MCF 10A (cell line): ENCODE measurements around the gene LDLRAP1. TPM values are rescaled to one million over a fixed set of nuclear protein-coding genes. Genes with fewer than 3 reads are reported as not detected.

Experiments
- BruUV-seq: library from RNA; stranded (reverse); fragments of 400-500 nt; replicated peaks from 2 replicates; lab custom pipeline; 2021; lab: Mats Ljungman, UMichigan
- CTCF ChIA-PET: fragments of 300-600 bp; sonication (Branson Sonifier 250); formaldehyde crosslinking; extraction: SDS; loops from one replicate; lab custom pipeline; 2021; ENCODE audit warnings: antibody characterized with exemption, inconsistent platforms; lab: Yijun Ruan, JAX
- POLR2A ChIA-PET: fragments of 300-600, 350-650 bp; sonication (Branson Sonifier 250); formaldehyde crosslinking; extraction: SDS; loops from one replicate; lab custom pipeline; 2020; ENCODE audit warnings: antibody characterized with exemption, inconsistent platforms; lab: Yijun Ruan, JAX
- DNase-seq: peaks from one replicate; pipeline ENCODE4 v3.0.0-alpha.2; 2018; ENCODE audit not compliant: unreplicated experiment
- H3K27ac Mint-ChIP-seq: one replicate; pipeline ENCODE4 v1.8.0; 2022; ENCODE audit warnings: mild to moderate bottlenecking, low read depth, mixed read lengths; ENCODE audit not compliant: unreplicated experiment
- H3K27me3 Mint-ChIP-seq: one replicate; pipeline ENCODE4 v1.8.0; 2022; ENCODE audit warnings: mixed read lengths; ENCODE audit not compliant: insufficient read depth, unreplicated experiment
- H3K36me3 Mint-ChIP-seq: one replicate; pipeline ENCODE4 v1.8.0; 2022; ENCODE audit warnings: mild to moderate bottlenecking, moderate library complexity, mixed read lengths; ENCODE audit not compliant: insufficient read depth, unreplicated experiment
- H3K4me1 Mint-ChIP-seq: one replicate; pipeline ENCODE4 v1.8.0; 2022; ENCODE audit warnings: mixed read lengths; ENCODE audit not compliant: insufficient read depth, unreplicated experiment
- H3K4me3 Mint-ChIP-seq: one replicate; pipeline ENCODE4 v1.8.0; 2022; ENCODE audit warnings: mild to moderate bottlenecking, moderate library complexity, mixed read lengths; ENCODE audit not compliant: unreplicated experiment
- H3K9me3 Mint-ChIP-seq: one replicate; pipeline ENCODE4 v1.8.0; 2022; ENCODE audit warnings: mixed read lengths; ENCODE audit not compliant: unreplicated experiment
- CTCF ChIP-seq: fragments of 200-600 bp; IDR thresholded peaks from one replicate; pipeline ENCODE4 v1.8.0; 2022; ENCODE audit warnings: antibody characterized with exemption, mild to moderate bottlenecking; ENCODE audit not compliant: unreplicated experiment
- intact Hi-C: fragments of 100-400 bp; cut with micrococcal nuclease; formaldehyde crosslinking; loops from 2 replicates; pipeline ENCODE4 v1.14.1; 2022
- total RNA-seq: library from RNA; stranded (reverse); gene quantifications from 2 replicates; pipeline ENCODE4 v1.2.3, GENCODE V29; 2022

The LDLRAP1 gene
- total RNA-seq, 1 experiment from 2014 or later = 10.3 TPM

DNA sequence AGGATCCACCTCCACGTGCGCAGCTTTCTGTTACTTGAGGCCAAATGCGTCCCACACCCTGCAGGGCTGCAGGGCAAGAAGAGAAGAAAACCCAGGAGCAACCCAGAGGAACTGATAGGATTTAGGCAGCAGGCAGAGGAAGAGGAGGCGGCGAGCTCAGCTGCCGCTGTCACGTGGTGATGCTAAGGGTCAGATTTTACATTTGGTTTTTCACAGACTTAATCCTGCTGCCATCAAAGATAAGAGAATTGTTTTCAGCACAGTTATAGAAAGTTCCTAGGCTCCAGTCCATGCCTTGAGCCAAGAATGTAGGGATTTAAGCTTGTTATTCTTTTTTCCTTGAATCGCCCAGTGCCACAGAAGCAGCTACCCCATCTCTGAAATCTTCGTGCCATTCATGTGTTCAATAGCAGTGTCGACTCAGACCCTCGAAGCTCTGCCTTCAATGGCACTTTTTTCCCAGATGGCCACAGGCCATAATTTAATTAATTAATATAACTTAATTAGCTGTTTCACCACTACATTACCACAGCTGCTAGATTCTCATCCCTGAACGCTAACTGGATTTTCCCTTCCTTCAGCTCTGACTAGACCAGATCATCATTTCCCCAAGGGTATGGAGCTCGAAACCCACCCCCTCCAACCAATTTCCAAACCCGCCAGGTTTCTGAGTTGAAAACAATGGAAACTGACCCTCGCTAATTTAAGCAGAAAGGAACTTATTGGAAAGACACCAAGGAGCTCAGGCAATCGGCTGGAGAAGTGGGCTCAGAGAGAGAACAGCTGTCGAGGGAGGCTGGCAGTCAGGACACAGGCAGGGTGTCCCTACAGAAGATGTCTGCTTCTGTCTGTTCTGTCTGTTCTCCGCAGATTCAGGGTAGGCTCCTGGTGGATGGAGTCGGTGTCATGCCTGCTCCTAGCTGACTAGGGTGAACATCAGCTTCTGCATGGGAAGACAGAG, 36.2 kb downstream of the LDLRAP1 start:
- peaks cover 4% of the 10 kb centered on the region for H3K36me3 Mint-ChIP-seq
- POLR2A ChIA-PET = interaction anchor here (0.6 to 1.5 kb wide), 4 partner anchors 11 to 417 kb away, joined by 3 read pairs; no protein-coding TSS in a partner anchor
- no peak for DNase-seq
- CTCF ChIA-PET = interaction anchor here (0.6 to 0.9 kb wide), 3 partner anchors 15 to 59 kb away, joined by 3 to 5 read pairs (median 3); no protein-coding TSS in a partner anchor
- BruUV-seq = no TSS peak
- no peaks in the 10 kb centered on the region for H3K9me3 Mint-ChIP-seq
- no peak overlapping the region for H3K27ac Mint-ChIP-seq
- no peak for TF ChIP-seq CTCF
- H3K4me1 Mint-ChIP-seq = peaks cover 5% of the 10 kb centered on the region
- no peak overlapping the region for H3K4me3 Mint-ChIP-seq
- intact Hi-C loops = no loop called here
- peaks cover 6% of the 10 kb centered on the region for H3K27me3 Mint-ChIP-seq

DNA sequence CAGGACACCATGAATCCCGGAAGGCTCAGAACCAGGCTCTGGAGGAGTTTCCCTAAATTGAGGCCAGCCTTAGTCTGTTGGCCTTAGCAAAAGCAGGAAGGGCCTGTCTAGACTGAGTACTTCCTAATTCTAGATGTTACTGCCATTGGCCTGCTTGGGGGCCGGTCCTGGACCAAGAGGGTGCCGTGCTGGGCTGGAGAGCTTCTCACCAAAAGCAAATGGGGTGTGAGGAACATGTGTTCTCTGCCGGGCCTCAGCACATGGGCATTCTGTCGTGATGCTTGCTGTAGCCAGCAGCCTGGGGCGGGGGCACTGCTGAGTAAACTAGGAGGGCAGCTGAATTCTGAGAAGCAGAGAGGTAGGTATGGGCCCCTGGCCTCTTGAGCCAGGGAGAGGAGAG, 37.5 kb downstream of the LDLRAP1 start:
- DNase-seq = no peak
- peaks cover 6% of the 10 kb centered on the region for H3K27me3 Mint-ChIP-seq
- CTCF ChIA-PET = interaction anchor here (1.1 to 1.2 kb wide), 2 partner anchors 8 to 28 kb away, joined by 5 read pairs; no protein-coding TSS in a partner anchor
- H3K27ac Mint-ChIP-seq = no peak overlapping the region
- no peaks in the 10 kb centered on the region for H3K9me3 Mint-ChIP-seq
- intact Hi-C loops = no loop called here
- BruUV-seq = no TSS peak
- TF ChIP-seq CTCF = no peak
- H3K36me3 Mint-ChIP-seq = no peaks in the 10 kb centered on the region
- POLR2A ChIA-PET = interaction anchor here (1.5 kb wide), 1 partner anchor 17 kb away, joined by 3 read pairs; no protein-coding TSS in a partner anchor
- no peak overlapping the region for H3K4me3 Mint-ChIP-seq
- peaks cover 5% of the 10 kb centered on the region for H3K4me1 Mint-ChIP-seq

- Mint-ChIP-seq H3K27ac (no peak overlapping the region), H3K4me3 (no peak overlapping the region), H3K9me3 (no peaks in the 10 kb centered on the region), H3K4me1 (peaks cover 5% of the 10 kb centered on the region), H3K36me3 (no peaks in the 10 kb centered on the region), H3K27me3 (peaks cover 6% of the 10 kb centered on the region)
- CTCF ChIA-PET = interaction anchor here (1.1 to 1.3 kb wide), 3 partner anchors 9 to 27 kb away, joined by 3 to 5 read pairs (median 5); no protein-coding TSS in a partner anchor
- DNase-seq = no peak
- BruUV-seq = no TSS peak
- POLR2A ChIA-PET = interaction anchor here (0.6 kb wide), 1 partner anchor 32 kb away, joined by 3 read pairs; no protein-coding TSS in a partner anchor
- TF ChIP-seq CTCF = no peak
- intact Hi-C loops = no loop called here
These were observed 38.4 kb downstream of the LDLRAP1 start for GRCh38 chr1:25581764-25582163.
